Glomerular visceral epithelial cell (primary cell): ENCODE results near the gene GUCA2A.

Source experiments
- DNase-seq: peaks from one replicate; pipeline ENCODE4 v3.0.0-alpha.2; 2016; ENCODE audit errors: extremely low spot score

The GUCA2A gene

GRCh38 chr1:42130061-42130660 is 34.4 kb downstream of the GUCA2A start:
- DNase-seq, result no peak

- DNase-seq, result no peak
Observed at GRCh38 chr1:42128964-42129363, 35.6 kb downstream of the GUCA2A start.

- DNase-seq, result no peak
Observed at GRCh38 chr1:42128499-42128898, 36.0 kb downstream of the GUCA2A start.

- no peak for DNase-seq
Observed at GRCh38 chr1:42127767-42128166, 36.8 kb downstream of the GUCA2A start.

GRCh38 chr1:42125552-42125951 is 39.0 kb downstream of the GUCA2A start:
- DNase-seq, result no peak

- DNase-seq, result no peak
Observed at GRCh38 chr1:42122408-42122807, 42.1 kb downstream of the GUCA2A start.

GRCh38 chr1:42118125-42118524 is 46.4 kb downstream of the GUCA2A start:
- DNase-seq, result no peak

- no peak for DNase-seq
Observed at GRCh38 chr1:42117214-42117613, 47.3 kb downstream of the GUCA2A start.

GRCh38 chr1:42114229-42114628 is 50.3 kb downstream of the GUCA2A start:
- no peak for DNase-seq
